Endometrial microvascular endothelial cells (primary cell): ENCODE results near the gene C1QTNF1. TPM values are rescaled to one million over a fixed set of nuclear protein-coding genes. Genes with fewer than 3 reads are reported as not detected.

Experiments used
- in situ Hi-C: cut with HindIII; loops from 2 replicates; pipeline ENCODE4 v1.10.0; 2017; ENCODE audit warnings: low sequenced_read_pairs, low pct_unique_long_range_greater_than_20kb; ENCODE audit errors: inconsistent ontology term
- total RNA-seq: library from RNA; depleted of rRNA; stranded (reverse); fragments of >200 nt; gene quantifications from one replicate; pipeline ENCODE4 v1.2.3, GENCODE V29; 2015; ENCODE audit errors: inconsistent ontology term

C1QTNF1 gene
- total RNA-seq, 1 donor from 2014 or later: 3.9 TPM

DNA sequence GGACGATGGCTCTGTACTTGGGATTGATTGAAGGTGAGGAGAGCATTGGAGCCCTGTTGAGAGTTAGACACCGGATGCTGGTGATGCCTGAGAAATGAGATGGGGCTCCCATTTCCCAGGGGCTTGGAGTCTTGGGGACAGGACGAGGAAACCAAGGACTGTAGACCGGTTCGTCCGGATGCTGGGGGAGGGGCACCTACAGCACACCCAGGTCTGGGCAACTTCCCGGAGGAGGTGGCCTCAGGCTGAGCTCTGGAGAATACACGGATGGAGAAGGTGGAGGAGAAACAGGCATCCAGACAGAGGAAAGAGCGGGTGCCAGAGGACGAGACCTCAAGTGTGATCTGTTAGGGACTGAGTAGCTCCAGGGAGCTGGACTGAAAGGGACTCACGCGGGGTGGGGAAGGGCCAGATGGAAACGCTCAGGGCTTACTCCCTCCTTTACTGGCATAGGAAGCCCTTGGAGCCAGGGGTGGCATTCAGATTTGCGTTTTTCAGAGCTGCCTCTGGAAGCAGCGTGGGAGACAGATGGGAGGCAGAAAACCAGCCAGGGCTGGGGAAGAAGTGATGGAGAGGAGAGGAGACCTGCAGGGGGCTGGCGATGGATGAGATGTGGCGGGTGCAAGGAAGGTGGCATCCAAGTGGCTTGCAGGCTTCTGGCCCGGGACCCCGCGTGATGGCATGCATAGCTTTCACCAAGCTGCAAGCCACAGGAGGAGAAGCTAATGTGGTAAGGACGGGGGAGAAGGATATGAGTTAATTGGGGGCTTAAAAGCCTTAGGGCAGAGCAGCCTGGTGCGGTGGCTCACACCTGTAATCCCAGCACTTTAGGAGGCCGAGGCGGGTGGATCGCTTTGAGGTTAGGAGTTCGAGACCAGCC, 8.3 kb downstream of the C1QTNF1 start:
- in situ Hi-C loops: no loop called here

DNA sequence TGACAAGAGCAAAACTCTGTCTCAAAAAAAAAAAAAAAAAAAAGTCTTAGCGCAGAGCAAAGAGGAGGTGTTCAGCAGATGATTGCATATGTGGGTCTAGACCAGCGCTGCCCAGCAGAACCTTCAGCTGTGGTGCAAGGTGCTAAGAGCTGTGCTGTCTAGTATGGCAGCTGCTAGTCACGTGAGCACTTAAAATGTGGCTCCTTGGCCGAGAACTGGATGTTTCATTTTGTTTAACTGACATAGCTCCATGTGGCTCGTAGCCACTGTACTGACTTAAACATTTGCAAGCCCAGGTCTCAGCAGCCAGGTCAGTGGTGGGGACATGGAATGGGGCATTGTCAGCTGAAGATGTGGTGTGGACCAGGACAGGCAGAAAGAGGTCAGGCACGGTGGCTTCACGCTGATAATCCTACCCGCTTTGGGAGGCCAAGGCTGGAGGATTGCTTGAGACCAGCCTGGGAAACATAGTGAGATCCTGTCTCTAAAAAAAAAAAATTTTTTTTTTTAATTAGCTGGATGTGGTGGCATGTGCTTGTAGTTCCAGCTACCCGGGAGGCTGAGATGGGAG, 9.2 kb downstream of the C1QTNF1 start:
- in situ Hi-C loops: no loop called here

DNA sequence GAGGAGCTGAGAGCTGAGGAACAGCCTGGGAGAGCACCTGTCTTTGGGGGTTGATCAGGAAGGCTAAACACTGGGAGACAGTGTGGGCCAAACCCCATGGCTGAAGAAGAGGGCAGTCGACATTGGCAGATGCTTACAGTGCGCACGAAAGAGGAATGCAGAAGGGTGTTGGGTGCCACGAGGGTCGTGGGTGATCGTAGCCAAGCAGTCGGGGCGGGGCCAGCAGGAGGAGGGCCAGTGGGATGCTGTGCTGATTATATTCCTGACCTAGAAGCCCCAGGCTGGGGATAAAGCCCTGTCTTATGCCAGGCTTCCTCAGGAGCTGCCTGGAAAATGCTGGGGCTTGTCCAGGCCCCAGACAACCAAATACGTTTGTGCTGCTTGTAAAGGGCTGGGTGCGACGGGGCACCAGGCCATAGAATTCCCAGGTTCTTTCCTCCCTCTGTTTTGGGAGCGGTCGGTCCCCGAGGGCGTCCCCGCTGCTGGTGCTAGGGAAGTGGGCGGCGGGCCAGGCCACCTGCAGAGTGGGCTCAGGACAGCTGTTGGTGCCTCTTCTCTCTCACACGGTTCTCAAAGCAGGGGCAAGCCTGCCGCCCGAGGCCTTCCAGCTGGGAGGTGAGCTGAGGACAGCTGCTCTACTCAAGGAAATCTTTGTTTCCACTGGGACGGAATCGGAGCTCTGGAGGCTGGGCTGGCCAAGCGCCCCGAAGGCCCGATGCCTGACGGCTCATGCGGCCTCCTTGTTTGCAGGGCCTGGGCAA, 10.0 kb downstream of the C1QTNF1 start:
- in situ Hi-C loops: no loop called here

DNA sequence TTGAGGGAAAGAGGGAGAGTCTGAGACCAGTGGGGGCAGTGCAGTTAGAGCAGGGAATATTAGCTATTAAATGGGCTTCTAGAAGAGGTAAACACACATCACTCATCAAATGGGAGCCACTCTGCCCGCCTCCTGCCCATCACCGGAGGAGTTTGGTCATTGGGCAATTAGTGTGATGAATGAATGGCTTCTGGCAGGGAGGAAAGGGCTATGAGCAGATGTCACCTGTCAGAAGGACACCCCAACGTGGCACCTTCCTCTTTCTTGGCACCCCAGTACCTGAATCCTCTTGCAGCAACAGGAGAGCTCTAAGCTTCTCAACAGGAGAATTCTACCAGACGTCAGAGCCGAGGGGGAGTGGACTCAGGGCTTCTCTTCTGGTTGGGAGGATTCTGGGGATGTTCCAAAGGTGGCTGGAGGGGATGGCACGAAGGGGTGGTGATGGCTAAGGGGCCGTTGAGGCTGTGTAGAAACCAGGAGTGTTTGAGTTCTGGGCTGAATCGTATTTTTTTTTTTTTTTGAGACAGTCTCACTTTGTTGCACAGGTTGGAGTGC, 11.0 kb downstream of the C1QTNF1 start:
- in situ Hi-C loops: no loop called here

DNA sequence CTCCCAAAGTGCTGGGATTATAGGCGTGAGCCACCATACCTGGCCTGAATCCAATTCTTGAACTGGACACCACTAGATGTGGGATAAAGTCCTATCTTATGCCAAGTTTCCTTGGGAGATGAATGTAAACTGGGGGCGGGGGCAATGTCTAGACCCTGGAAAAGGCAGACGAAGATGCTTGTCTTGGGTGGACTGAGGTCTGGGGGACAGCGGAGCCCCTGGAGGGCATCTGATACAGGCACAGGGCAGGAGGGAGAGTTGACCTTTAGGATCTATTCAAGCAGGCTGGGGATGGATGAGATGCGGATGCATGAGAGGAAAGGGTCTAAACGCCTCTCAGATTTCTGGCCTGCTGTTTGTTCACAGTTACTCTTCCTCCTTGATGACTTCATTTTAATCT, 11.7 kb downstream of the C1QTNF1 start:
- in situ Hi-C loops: no loop called here

DNA sequence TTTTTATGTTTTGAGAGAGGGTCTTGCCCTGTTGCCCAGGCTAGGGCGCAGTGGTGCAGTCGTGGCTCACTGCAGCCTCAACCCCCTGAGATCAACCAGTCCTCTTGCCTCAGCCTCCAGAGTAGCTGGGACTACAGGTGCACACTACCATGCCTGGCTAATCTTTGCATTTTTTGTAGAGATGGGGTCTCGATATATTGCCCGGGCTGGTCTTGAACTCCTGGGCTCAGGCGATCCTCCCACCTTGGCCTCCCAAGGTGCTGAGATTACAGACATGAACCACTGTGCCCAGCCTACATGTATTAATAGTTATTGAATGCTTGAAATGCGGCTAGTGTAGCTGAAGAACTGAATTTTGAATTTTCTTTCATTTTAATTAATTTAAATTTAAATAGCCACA, 12.2 kb downstream of the C1QTNF1 start:
- in situ Hi-C loops: no loop called here

DNA sequence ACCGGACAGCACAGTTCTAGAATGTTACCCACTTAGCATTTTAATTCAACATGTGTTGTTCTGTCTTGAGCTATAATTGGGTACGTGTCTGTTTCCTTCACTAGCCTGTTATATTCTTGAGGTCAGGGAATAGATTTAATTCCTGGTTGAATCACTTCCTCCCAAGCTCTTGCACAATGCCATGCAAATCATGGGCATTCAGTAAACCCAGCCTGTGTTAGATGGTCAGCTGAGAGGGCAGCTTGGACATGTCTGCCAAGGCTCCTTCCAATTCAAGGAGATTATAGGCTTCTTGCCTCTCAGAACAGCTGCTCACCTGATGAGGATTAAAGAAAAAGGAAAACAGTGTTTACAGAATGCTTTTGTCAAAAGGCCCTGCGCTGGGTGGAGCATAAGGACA, 12.6 kb downstream of the C1QTNF1 start:
- in situ Hi-C loops: no loop called here

DNA sequence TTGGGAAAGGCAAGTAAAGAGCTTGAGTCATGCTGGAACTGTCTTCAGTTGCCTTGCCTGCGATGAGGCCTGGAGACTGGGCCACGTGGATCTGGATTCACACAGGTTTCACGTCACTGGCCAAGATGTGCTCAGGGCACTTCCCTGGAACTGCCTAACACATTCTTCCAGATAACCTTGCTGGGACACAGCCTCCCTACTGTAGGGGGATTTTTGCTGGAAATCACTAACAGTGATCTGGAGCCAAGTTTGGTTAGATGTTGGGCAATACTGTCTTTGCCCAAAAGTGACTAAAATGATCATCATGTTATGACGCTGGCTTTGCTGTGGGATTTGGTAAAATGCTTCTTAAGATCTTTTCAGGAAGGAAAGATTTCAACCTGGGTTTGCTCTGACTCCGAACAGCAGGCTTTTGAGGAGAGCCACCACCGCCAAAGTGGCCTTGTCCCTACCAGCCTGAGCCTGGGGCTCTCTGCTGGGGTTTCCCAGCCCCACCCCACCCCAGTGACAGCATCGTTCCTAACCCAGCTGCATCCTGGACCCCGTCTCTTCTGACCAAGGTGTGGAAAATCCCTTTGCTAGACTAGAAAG, 14.7 kb downstream of the C1QTNF1 start:
- in situ Hi-C loops: no loop called here

DNA sequence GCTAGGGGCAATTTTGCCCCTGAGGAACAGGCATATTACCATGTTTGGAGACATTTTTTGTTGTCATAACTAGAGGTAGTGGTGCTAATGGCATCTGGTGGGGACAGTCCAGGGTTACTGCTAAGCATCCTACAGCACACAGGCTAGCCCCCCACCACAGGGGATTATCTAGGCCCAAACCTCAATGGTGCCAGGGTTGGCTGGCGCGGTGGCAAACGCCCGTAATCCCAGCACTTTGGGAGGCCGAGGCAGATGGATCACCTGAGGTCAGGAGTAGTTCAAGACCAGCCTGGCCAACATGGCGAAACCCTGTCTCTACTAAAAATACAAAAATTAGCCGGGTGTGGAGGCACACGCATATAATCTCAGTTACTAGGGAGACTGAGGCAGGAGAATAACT, 15.2 kb downstream of the C1QTNF1 start:
- in situ Hi-C loops: no loop called here

DNA sequence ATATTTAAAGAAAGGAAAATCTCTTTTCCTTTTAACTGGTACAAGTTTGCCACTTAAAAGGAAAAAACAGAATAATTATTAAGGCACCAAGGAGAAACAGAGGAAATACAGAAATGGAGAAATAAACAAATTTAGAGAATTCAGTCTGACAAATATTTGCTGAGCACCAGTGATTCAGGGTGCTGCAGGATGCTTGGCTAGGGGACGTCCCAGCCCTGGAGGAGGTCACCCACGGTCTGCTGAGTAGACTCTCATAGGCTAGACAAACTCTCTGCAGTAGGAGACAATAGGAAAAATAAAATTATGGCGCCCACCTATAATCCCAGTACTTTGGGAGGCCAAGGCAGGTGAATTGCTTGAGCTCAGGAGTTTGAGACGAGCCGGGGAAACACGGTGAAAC, 15.9 kb downstream of the C1QTNF1 start:
- in situ Hi-C loops: no loop called here

DNA sequence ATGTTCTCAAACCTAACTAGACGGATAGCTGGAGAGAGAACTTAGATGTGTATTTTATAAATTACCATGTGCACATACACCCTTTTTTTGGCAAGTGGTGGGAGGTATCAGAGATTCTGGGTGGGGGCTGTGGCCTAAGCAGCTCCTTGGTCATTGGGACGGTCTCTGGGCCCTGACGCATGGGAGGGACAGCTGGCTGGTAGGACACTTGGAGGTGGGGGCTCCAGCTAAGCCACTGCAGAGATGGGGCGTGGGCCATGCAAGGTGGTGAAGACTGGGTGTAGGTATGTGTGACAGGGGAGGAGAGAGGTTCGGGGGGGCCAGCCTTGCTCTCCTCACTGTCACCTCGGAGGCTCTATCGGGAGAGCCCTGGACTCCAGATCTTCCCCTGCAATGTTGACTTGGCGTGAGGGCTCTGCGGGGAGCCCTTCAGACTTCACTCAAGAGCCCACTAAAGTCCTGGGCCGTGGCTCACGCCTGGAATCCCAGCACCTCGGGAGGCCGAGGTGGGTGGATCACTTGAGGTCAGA, 17.1 kb downstream of the C1QTNF1 start:
- in situ Hi-C loops: no loop called here

DNA sequence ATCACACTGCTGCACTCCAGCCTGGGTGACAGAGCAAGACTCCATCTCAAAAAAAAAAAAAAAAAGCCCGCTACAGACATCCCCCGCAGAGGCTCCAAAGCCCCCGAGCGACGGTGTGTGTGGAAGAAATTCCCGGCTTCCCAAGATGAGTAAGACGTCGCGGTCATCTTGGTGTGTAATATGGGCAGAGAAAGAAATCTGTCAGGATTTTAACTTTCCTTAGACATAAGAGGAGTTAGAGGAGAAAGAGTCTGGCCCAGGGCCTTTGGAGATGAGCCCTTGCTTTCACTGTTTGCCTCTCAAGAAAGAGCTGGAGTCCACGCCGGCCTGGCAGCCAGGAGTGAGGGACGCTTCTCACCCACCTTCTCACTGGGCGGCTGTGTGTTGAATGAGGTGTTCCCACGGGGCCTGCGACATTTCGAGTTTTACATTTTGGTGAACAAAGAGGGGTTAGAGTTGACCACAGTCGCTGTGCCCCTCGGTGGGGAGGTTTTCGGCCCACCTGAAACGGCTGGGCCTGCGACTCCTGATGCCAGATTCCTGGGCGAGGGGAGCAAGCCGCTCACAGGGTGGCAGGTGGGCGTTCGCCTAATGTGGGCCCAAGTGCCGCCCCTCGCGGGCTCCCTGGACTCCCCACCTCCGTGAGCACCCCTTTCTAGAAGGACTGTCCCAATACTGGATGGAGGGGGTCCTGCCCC, 17.9 kb downstream of the C1QTNF1 start:
- in situ Hi-C loops: no loop called here

DNA sequence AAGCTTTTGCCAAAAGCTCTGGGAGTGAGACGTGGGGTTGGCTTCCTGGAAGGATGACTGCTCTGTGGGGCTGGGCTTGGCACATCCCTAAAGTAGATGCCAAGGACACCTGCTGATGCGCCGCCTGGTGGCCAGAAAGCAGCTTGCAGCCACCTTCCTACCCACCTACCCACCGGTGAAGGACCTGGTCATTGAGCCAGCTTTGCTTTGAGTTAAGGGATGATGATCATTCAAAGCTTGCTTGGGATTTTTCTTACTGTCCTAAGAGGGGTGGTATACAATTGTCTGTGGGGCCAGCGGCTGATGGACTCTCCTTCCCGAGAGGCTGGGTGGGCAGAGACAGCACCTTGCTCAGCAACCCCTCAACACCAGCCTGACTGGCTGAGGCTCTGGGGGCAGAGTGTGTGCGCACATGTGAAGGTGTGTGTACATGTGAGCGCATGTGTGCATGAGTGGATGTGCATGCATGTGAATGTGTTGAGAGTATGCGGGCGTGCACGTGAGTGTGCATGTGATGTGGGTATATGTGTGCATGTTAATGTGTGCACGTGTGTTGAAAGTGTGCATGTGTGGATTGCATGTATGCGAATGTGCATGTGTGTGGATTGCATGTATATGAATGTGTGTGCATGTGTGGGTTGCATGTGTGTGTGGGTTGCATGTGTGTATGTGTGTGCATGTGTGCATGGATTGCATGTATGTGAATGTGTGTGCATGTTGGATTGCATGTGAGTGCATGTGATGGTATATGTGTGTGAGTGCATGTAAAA, 18.6 kb downstream of the C1QTNF1 start:
- in situ Hi-C loops: no loop called here

DNA sequence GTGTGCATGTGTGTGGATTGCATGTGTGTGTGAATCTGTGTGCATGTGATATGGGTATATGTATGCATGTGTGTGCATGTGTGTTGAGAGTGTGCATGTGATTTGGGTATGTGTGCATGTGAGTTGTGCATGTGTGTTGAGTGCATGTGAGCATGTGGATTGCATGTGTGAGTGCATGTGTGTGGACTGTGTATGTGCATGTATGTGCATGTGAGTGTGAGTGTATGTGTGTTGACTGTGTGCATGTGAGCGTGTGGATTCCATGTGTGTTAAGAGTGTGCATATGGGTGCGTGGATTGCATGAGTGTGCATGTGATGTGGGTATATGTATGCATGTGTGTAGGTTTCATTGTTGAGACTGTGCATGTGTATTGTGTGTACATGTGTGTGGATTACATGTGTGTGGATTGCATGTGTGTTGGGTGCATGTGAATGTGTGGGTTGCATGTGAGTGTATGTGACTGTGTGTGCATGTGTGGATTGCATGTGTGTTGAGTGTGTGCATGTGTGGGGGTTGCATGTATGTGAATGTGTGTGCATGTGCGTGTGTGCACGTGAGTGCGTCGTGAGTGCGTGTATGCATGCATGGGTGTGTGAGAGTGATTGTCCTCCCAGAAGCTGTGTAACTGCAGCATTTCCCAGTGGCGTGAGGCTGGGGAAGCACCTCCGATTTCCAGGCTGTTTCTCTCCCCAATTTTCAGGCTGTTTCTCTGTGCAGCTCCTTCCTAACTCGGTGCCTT, 19.4 kb downstream of the C1QTNF1 start:
- in situ Hi-C loops: no loop called here

DNA sequence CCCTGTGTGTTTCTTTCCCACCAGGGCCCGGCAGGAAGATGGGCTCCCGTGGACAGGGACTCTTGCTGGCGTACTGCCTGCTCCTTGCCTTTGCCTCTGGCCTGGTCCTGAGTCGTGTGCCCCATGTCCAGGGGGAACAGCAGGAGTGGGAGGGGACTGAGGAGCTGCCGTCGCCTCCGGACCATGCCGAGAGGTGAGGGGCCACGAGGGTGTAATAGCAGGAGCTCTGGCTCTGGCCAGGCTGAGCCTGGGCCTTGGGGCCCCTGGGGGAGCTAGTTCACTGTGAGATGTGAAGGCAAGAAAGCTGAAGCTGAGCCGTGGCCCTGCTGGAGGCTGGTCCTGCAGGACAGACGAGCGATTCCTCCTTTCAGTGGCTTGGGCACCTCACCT, 20.0 kb downstream of the C1QTNF1 start:
- in situ Hi-C loops: no loop called here

DNA sequence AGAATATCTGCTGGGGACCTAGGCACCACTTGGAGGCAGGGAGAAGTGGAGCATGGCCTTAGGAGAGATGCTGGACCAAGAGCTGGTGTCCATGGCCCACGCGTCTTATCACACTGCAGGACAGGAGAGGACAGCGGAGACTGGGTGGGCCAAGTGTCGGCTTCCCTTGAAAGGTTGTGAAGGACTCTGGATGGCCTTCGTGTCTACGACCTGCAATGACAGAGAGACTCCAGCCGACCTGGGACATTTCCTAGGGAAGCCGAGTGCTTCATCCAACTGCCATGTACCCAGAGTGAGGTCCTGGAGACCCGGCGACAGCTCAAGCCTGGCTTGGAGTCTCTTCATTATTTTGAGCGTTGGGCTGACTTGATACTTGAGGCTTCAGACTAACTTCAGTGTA, 20.5 kb downstream of the C1QTNF1 start:
- in situ Hi-C loops: no loop called here

DNA sequence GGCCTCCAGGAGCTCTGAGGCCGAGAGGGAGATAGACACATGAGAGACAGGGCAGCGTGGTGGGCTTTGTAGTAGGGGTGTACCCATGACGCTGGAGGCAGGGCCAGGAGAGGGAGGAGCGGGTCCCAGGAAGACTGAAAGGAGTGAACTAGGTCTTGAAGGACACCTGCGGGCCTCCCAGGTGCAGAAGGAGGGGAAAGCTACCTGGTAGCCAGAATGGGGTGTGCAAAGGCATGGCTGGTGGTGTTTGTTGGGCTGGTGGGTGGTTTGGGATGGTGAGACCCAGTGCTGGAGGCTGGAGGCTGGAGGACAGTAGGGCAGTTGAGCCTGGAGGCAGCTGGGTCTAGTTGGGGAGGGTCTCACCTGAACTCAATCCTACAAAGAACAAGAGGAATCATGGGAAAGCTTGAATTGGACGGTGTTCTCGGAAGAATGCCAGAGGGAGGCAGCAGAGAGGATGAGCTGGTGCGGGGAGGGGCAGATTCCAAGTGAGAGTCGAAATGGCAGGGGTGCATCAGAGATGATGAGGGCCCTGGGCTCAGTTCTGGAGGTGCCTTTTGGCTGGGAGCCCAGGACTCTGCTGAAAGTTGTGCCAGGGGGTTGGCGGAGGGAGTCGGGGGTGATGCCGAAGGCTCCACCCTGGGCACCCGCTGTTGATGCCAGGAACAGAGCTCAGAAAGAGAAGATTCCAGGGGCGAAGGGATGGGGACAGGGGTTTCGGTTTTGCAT, 21.2 kb downstream of the C1QTNF1 start:
- in situ Hi-C loops: no loop called here
